ENCODE results near the gene PEBP1. TPM values are rescaled to one million over a fixed set of nuclear protein-coding genes. Genes with fewer than 3 reads are reported as not detected.

The PEBP1 gene
- total RNA-seq, 2 donors from 2014 or later = 538 to 621 TPM

- H3K36me3 ChIP-seq = no peaks in the 10 kb centered on the region
Measured at GRCh38 chr12:118150625-118151024, 14.7 kb downstream of the PEBP1 start.

GRCh38 chr12:118151755-118152154 lies 15.8 kb downstream of the PEBP1 start:
- Histone ChIP-seq H3K27ac (no peak overlapping the region), H3K4me3 (no peak overlapping the region), H3K9me3 (no peaks in the 10 kb centered on the region), H3K27me3 (replicated peaks; ENCODE audit: insufficient read depth) (no peaks in the 10 kb centered on the region), H3K36me3 (no peaks in the 10 kb centered on the region), H3K4me1 (replicated peaks) (no peaks in the 10 kb centered on the region)
- TF ChIP-seq POLR2A (IDR thresholded peaks at IDR 0.05) = no peak
- TF ChIP-seq CTCF (IDR thresholded peaks at IDR 0.05) = no peak
- TF ChIP-seq POLR2AphosphoS5 (IDR thresholded peaks at IDR 0.05) = no peak
- 83% methylated on average over 5 of the region's 5 CpGs for WGBS
- no peak for DNase-seq (ENCODE audit: low spot score)
- intact Hi-C loops (cut with DNase I) = no loop called here

More at GRCh38 chr12:118150625-118151024, 14.7 kb downstream of the PEBP1 start:
- intact Hi-C loops (cut with DNase I) = no loop called here
- WGBS = 21% methylated on average over 7 of the region's 7 CpGs
- no peak for DNase-seq (ENCODE audit: low spot score)
- Histone ChIP-seq H3K9me3 (no peaks in the 10 kb centered on the region), H3K27me3 (replicated peaks; ENCODE audit: insufficient read depth) (no peaks in the 10 kb centered on the region), H3K4me3 (no peak overlapping the region), H3K4me1 (replicated peaks) (no peaks in the 10 kb centered on the region), H3K27ac (no peak overlapping the region)
- TF ChIP-seq CTCF (IDR thresholded peaks at IDR 0.05) (no peak), POLR2A (IDR thresholded peaks at IDR 0.05) (no peak), POLR2AphosphoS5 (IDR thresholded peaks at IDR 0.05) (no peak)

GRCh38 chr12:118160536-118160935 lies 24.6 kb downstream of the PEBP1 start:
- no peak for DNase-seq (ENCODE audit: low spot score)
- TF ChIP-seq POLR2A (IDR thresholded peaks at IDR 0.05) = no peak
- no peak for TF ChIP-seq CTCF (IDR thresholded peaks at IDR 0.05)
- no peak for TF ChIP-seq POLR2AphosphoS5 (IDR thresholded peaks at IDR 0.05)
- 94% methylated on average over 3 of the region's 3 CpGs for WGBS
- H3K4me1 ChIP-seq (replicated peaks) = no peaks in the 10 kb centered on the region
- no peak overlapping the region for H3K27ac ChIP-seq
- H3K27me3 ChIP-seq (replicated peaks; ENCODE audit: insufficient read depth) = no peaks in the 10 kb centered on the region
- no peak overlapping the region for H3K4me3 ChIP-seq
- H3K36me3 ChIP-seq = peaks cover 8 to 9% of the 10 kb centered on the region in 2 donors
- H3K9me3 ChIP-seq = no peaks in the 10 kb centered on the region
- intact Hi-C loops (cut with DNase I) = no loop called here

GRCh38 chr12:118164798-118165486 lies 29.0 kb downstream of the PEBP1 start:
- Histone ChIP-seq H3K4me3 (no peak overlapping the region), H3K36me3 (peaks cover 6 to 9% of the 10 kb centered on the region in 2 donors), H3K27ac (no peak overlapping the region), H3K27me3 (replicated peaks; ENCODE audit: insufficient read depth) (no peaks in the 10 kb centered on the region), H3K4me1 (replicated peaks) (no peaks in the 10 kb centered on the region), H3K9me3 (no peaks in the 10 kb centered on the region)
- no peak for DNase-seq (ENCODE audit: low spot score)
- WGBS = 46% methylated on average over 6 of the region's 6 CpGs
- TF ChIP-seq CTCF (IDR thresholded peaks at IDR 0.05) (peak in 2 of 4 experiments; percentile 32 to 47), POLR2AphosphoS5 (IDR thresholded peaks at IDR 0.05) (no peak)
- intact Hi-C loops (cut with DNase I) = no loop called here

- intact Hi-C loops (cut with DNase I) = no loop called here
- 69% methylated on average over 2 of the region's 2 CpGs for WGBS
- TF ChIP-seq CTCF (IDR thresholded peaks at IDR 0.05) = no peak
- TF ChIP-seq POLR2A (IDR thresholded peaks at IDR 0.05) = no peak
- no peak for TF ChIP-seq POLR2AphosphoS5 (IDR thresholded peaks at IDR 0.05)
Measured at GRCh38 chr12:118166946-118167345, 31.0 kb downstream of the PEBP1 start.

More at GRCh38 chr12:118166946-118167345, 31.0 kb downstream of the PEBP1 start:
- Histone ChIP-seq H3K27ac (no peak overlapping the region), H3K27me3 (replicated peaks; ENCODE audit: insufficient read depth) (no peaks in the 10 kb centered on the region), H3K36me3 (peaks cover 4 to 6% of the 10 kb centered on the region in 2 donors), H3K4me1 (replicated peaks) (no peaks in the 10 kb centered on the region), H3K4me3 (no peak overlapping the region), H3K9me3 (no peaks in the 10 kb centered on the region)
- DNase-seq (ENCODE audit: low spot score) = no peak

Measured in prostate gland (tissue), 2 donors.